ENCODE data around the gene HELZ2. TPM values are rescaled to one million over a fixed set of nuclear protein-coding genes. Genes with fewer than 3 reads are reported as not detected.
A peak's percentile ranks its signal among the peaks of the same experiment; 100 is the strongest.

The HELZ2 gene
- total and polyA plus RNA-seq, 12 donors = 4.8 to 34.3 (median 12.6) TPM

DNA sequence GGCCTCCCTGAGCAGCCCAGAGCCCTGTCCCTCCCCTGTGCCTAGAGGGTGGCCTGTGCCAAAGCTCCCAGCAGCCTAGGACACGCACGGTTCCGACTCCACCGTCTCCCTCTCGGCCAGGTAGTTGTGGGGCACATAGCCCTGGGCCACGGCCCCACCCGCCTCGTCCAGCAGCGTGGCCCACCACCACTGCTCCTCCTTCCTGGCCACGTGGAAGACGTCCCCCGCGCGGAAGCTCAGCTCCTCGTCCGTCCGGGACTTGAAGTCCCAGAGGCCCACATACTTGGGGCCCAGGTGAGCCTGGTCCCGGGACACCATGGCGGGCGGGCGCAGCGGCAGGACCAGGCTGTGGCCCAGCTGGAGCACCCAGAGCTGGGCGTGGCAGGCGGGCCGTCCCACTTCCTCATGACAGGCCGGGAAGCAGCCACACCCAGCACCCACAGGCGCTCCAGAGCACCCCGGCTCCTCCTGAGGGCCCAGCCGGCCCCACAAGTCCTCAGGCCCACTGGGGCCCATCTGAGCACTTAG, 37.0 kb downstream of the HELZ2 start, which contains the start of gene PTK6:
PTK6 (minus strand) TSS at position 380 of the 528 bp plus-strand sequence; CDS start at position 318, 62 bp downstream.
- 77 to 85% methylated on average over 29 of the region's 29 CpGs for WGBS, 2 donors
- DNase-seq (peak in 1 of 2 donors; percentile 47), ATAC-seq (peak in 6 of 8 donors; percentile 4 to 30 (median 22))
- Histone ChIP-seq H3K4me3 (peak within 1 kb of the TSS in 9 of 10 donors; percentile 6 to 51 (median 31)), H3K9me3 (no peaks in the 10 kb centered on the region), H3K4me1 (peaks cover 0 to 34% (median 16%) of the 10 kb centered on the region in 9 donors), H3K27ac (peak within 1 kb of the TSS in 7 of 10 donors; percentile 34 to 91 (median 57)), H3K27me3 (peaks cover 0 to 38% (median 20%) of the 10 kb centered on the region in 7 donors), H3K36me3 (no peaks in the 10 kb centered on the region)
- TF ChIP-seq, protein P1, sequence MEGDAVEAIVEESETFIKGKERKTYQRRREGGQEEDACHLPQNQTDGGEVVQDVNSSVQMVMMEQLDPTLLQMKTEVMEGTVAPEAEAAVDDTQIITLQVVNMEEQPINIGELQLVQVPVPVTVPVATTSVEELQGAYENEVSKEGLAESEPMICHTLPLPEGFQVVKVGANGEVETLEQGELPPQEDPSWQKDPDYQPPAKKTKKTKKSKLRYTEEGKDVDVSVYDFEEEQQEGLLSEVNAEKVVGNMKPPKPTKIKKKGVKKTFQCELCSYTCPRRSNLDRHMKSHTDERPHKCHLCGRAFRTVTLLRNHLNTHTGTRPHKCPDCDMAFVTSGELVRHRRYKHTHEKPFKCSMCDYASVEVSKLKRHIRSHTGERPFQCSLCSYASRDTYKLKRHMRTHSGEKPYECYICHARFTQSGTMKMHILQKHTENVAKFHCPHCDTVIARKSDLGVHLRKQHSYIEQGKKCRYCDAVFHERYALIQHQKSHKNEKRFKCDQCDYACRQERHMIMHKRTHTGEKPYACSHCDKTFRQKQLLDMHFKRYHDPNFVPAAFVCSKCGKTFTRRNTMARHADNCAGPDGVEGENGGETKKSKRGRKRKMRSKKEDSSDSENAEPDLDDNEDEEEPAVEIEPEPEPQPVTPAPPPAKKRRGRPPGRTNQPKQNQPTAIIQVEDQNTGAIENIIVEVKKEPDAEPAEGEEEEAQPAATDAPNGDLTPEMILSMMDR (IDR thresholded peaks at IDR 0.05) = no peak
- intact Hi-C loops (cut with DNase I) = loop anchor here in 7 of 10 donors (5.0 to 10.0 kb wide), 5 partner anchors 40 to 435 kb away; partner anchors contain the start of genes TPD52L2 (in 4 of the 7) and ABHD16B (in 3 of the 7)

DNA sequence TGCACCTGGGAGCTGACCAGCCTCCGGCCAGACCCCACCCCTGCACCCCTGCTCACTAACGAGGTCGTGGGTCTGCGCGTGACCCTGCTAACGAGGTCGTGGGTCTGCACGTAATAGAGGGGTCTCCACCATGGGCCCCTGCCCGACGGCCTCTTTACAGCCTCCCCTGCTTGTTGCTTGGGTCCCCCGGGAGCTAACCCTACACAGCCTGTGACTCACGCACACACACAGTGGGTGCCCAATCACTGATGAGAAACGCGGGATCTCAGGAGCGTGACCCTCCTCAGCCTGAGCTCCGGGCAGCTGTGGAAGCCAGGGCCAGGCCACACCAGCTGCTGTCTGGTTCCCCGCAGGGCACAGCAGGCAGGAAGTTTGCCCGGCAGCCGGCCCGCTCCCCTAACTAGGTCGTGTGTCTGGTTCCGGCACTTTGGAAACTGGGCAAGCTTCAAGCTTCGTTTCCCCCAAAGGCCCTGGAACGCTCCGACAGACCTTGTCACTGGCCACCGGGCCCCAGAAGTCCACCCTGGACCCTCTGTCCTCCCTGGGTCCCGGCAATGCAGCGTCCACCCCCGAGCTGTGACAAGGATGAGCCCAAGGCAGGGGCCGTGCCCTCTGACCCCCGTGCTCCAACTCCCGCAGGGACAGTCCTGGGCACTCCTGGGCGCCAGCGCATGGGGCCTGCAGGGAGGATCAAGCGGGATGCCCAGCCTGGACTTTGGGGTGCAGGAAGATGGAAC, 37.6 kb downstream of the HELZ2 start:
- intact Hi-C loops (cut with DNase I) = loop anchor here in 7 of 10 donors (5.0 to 10.0 kb wide), 5 partner anchors 41 to 436 kb away; partner anchors contain the start of genes TPD52L2 (in 4 of the 7) and ABHD16B (in 3 of the 7)
- H3K9me3 ChIP-seq = no peaks in the 10 kb centered on the region
- H3K27ac ChIP-seq = no peak overlapping the region
- no peaks in the 10 kb centered on the region for H3K36me3 ChIP-seq
- no peak for ATAC-seq
- TF ChIP-seq, protein P1 (IDR thresholded peaks at IDR 0.05) = no peak
- WGBS, 2 donors = 58 to 62% methylated on average over 32 to 35 of the region's 35 CpGs
- peak overlapping the region in 1 of 10 donors; percentile 51 for H3K4me3 ChIP-seq
- peaks cover 0 to 34% (median 16%) of the 10 kb centered on the region in 9 donors for H3K4me1 ChIP-seq
- peak in 1 of 2 donors; percentile 16 for DNase-seq
- H3K27me3 ChIP-seq = peaks cover 0 to 38% (median 20%) of the 10 kb centered on the region in 7 donors

DNA sequence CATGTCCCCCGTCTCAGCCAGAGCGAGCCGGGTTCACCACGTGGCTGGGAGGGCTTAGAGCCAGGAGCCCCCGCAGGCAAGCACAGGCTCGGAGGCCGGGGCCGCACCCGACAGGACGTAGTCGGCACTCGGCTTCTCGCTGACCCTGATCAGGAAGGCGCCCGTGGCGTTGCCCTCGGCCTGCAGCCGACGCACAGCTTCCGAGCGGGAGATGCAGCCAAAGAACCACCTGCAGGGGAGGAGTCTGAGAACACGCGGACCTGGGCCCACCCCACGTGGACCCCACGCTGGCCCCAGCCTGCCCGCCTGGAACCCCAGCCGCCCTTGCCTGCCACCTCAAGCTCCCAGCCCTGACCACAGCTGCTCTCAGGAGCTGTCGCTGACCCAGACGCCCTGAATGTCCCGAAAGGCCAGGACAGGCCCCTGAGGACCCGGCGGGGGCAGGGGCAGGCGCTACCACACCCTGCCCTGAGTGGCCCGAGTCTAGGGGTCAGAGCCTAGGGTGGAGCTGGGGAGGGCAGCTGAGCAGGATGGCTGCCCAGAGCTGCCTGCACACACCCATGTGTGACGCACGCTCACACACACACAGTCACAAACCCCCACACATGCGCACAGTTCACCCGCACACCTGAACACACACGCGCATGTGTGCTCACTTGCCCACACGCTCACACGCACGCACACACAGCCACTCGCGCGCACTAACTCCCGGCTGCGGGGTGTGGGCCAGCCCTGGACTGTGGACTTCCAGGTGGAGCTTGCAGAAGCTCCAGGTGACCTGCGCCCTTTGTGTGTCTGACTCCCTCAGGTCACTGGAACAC, 39.0 kb downstream of the HELZ2 start:
- Histone ChIP-seq H3K9me3 (no peaks in the 10 kb centered on the region), H3K36me3 (no peaks in the 10 kb centered on the region), H3K4me1 (peaks cover 0 to 34% (median 16%) of the 10 kb centered on the region in 9 donors), H3K4me3 (no peak overlapping the region), H3K27me3 (peaks cover 0 to 38% (median 20%) of the 10 kb centered on the region in 7 donors), H3K27ac (no peak overlapping the region)
- DNase-seq = no peak
- intact Hi-C loops (cut with DNase I) = loop anchor here in 7 of 10 donors (5.0 to 10.0 kb wide), 5 partner anchors 42 to 437 kb away; partner anchors contain the start of genes TPD52L2 (in 4 of the 7) and ABHD16B (in 3 of the 7)
- WGBS, 2 donors = 50 to 59% methylated on average over 49 of the region's 49 CpGs
- ATAC-seq = no peak
- TF ChIP-seq, protein P1 (IDR thresholded peaks at IDR 0.05) = no peak
